Ishikawa (cell line): ENCODE results near the gene POLR2E.

ENCODE experiments used
- CEBPB ChIP-seq: IDR thresholded peaks from 2 replicates; pipeline ENCODE4 v1.6.1; 2012
- CREB1 ChIP-seq: IDR thresholded peaks from 2 replicates; pipeline ENCODE4 v1.6.1; 2012; ENCODE audit warnings: low read depth
- EGR1 ChIP-seq: IDR thresholded peaks from 2 replicates; pipeline ENCODE4 v1.6.1; 2012
- EP300 ChIP-seq: IDR thresholded peaks from 2 replicates; pipeline ENCODE4 v1.6.1; 2012; ENCODE audit warnings: borderline replicate concordance
- FOXM1 ChIP-seq: IDR thresholded peaks from 2 replicates; pipeline ENCODE4 v1.6.1; 2012; ENCODE audit warnings: low read depth, borderline replicate concordance
- NFIC ChIP-seq: IDR thresholded peaks from 2 replicates; pipeline ENCODE4 v1.6.1; 2012
- RAD21 ChIP-seq: IDR thresholded peaks from 2 replicates; pipeline ENCODE4 v1.6.1; 2012; ENCODE audit warnings: low read depth
- TAF1 ChIP-seq: IDR thresholded peaks from 2 replicates; pipeline ENCODE4 v1.6.1; 2012; ENCODE audit warnings: low read depth, mild to moderate bottlenecking
- TCF12 ChIP-seq: IDR thresholded peaks from 2 replicates; pipeline ENCODE4 v1.6.1; 2012; ENCODE audit warnings: low read depth
- TEAD4 ChIP-seq: IDR thresholded peaks from 2 replicates; pipeline ENCODE4 v1.6.1; 2012
- USF1 ChIP-seq: IDR thresholded peaks from 2 replicates; pipeline ENCODE4 v1.6.1; 2012
- YY1 ChIP-seq: IDR thresholded peaks from 2 replicates; pipeline ENCODE4 v1.6.1; 2012; ENCODE audit warnings: low read depth
- ZBTB7A ChIP-seq: IDR thresholded peaks from 2 replicates; pipeline ENCODE4 v1.6.1; 2012; ENCODE audit warnings: low read depth
- TF ChIP-seq, protein P1 (sequence below): IDR thresholded peaks from 2 replicates; pipeline ENCODE4 v1.6.1; 2012; ENCODE audit warnings: low read depth, mild to moderate bottlenecking
- TF ChIP-seq, protein P2 (sequence below): IDR thresholded peaks from 2 replicates; pipeline ENCODE4 v1.6.1; 2012

POLR2E gene

DNA sequence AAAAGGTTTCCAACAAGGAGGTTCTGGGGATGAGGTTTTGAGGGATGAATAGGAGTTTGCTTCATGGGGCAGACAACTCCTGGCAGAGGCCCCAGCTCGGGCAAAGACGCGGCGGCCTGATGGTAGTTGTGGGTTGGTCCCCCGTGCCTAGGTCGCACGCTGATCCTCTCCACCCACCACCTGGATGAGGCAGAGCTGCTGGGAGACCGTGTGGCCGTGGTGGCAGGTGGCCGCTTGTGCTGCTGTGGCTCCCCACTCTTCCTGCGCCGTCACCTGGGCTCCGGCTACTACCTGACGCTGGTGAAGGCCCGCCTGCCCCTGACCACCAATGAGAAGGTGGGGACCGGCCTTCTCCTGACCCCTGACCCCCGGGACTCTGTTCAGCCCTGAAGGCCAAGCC, 43.4 kb downstream of the POLR2E start:
- no peak for TF ChIP-seq CREB1
- TF ChIP-seq TCF12, result no peak
- TF ChIP-seq FOXM1, result no peak
- no peak for TF ChIP-seq TAF1
- TF ChIP-seq EGR1, result no peak
- TF ChIP-seq ZBTB7A, result no peak
- TF ChIP-seq CEBPB, result no peak
- TF ChIP-seq USF1, result no peak
- TF ChIP-seq RAD21, result no peak
- no peak for TF ChIP-seq TEAD4
- TF ChIP-seq EP300, result no peak
- TF ChIP-seq, protein P1, sequence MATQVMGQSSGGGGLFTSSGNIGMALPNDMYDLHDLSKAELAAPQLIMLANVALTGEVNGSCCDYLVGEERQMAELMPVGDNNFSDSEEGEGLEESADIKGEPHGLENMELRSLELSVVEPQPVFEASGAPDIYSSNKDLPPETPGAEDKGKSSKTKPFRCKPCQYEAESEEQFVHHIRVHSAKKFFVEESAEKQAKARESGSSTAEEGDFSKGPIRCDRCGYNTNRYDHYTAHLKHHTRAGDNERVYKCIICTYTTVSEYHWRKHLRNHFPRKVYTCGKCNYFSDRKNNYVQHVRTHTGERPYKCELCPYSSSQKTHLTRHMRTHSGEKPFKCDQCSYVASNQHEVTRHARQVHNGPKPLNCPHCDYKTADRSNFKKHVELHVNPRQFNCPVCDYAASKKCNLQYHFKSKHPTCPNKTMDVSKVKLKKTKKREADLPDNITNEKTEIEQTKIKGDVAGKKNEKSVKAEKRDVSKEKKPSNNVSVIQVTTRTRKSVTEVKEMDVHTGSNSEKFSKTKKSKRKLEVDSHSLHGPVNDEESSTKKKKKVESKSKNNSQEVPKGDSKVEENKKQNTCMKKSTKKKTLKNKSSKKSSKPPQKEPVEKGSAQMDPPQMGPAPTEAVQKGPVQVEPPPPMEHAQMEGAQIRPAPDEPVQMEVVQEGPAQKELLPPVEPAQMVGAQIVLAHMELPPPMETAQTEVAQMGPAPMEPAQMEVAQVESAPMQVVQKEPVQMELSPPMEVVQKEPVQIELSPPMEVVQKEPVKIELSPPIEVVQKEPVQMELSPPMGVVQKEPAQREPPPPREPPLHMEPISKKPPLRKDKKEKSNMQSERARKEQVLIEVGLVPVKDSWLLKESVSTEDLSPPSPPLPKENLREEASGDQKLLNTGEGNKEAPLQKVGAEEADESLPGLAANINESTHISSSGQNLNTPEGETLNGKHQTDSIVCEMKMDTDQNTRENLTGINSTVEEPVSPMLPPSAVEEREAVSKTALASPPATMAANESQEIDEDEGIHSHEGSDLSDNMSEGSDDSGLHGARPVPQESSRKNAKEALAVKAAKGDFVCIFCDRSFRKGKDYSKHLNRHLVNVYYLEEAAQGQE, result no peak
- TF ChIP-seq YY1, result no peak
- TF ChIP-seq, protein P2, sequence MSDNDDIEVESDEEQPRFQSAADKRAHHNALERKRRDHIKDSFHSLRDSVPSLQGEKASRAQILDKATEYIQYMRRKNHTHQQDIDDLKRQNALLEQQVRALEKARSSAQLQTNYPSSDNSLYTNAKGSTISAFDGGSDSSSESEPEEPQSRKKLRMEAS, result no peak
- TF ChIP-seq NFIC, result no peak

- no peak for TF ChIP-seq TCF12
- no peak for TF ChIP-seq EGR1
- TF ChIP-seq USF1, result no peak
- TF ChIP-seq CEBPB, result no peak
- no peak for TF ChIP-seq NFIC
- TF ChIP-seq, protein P1, result no peak
- TF ChIP-seq CREB1, result no peak
- no peak for TF ChIP-seq TAF1
- no peak for TF ChIP-seq RAD21
- no peak for TF ChIP-seq YY1
Observed at GRCh38 chr19:1050989-1051788, 44.0 kb downstream of the POLR2E start.

DNA sequence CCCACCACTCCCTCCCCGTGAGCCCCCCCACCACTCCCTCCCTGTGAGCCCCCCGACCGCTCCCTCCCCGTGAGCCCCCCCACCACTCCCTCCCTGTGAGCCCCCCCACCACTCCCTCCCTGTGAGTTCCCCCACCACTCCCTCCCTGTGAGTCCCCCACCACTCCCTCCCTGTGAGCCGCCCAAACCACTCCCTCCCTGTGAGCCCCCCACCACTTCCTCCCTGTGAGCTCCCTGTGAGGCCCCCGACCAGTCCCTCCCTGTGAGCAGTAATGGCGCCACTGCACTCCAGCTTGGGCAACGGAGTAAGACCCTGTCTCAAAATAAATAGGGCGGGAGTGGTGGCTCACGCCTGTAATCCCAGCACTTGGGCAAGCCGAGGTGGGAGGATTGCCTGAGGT, 45.4 kb downstream of the POLR2E start:
- no peak for TF ChIP-seq EP300
- no peak for TF ChIP-seq YY1
- TF ChIP-seq ZBTB7A, result no peak
- TF ChIP-seq TAF1, result no peak
- no peak for TF ChIP-seq NFIC
- no peak for TF ChIP-seq TEAD4
- no peak for TF ChIP-seq CEBPB
- TF ChIP-seq FOXM1, result no peak
- no peak for TF ChIP-seq RAD21
- TF ChIP-seq USF1, result no peak

GRCh38 chr19:1049106-1049505, 46.1 kb downstream of the POLR2E start:
- TF ChIP-seq USF1, result no peak
- TF ChIP-seq TAF1, result no peak
- TF ChIP-seq RAD21, result no peak
- TF ChIP-seq TEAD4, result no peak
- no peak for TF ChIP-seq EGR1
- TF ChIP-seq ZBTB7A, result no peak
- TF ChIP-seq, protein P1, result no peak
- no peak for TF ChIP-seq NFIC
- TF ChIP-seq EP300, result no peak
